Measurements from ENCODE around the gene ING3. TPM values are rescaled to one million over a fixed set of nuclear protein-coding genes. Genes with fewer than 3 reads are reported as not detected.

The ING3 gene
- polyA plus RNA-seq, 3 donors, result 22.3 to 26.9 (median 25.9) TPM

- Histone ChIP-seq H3K79me2 (ENCODE audit: insufficient read depth, low read length) (no peaks in the 10 kb centered on the region), H4K20me1 (ENCODE audit: insufficient read depth, low read length) (no peaks in the 10 kb centered on the region), H3K36me3 (replicated peaks in 1 of 2; ENCODE audit: control insufficient read depth in 1 of 2, insufficient read depth in 2 of 2, low read length in 2 of 2) (no peaks in the 10 kb centered on the region), H2AFZ (ENCODE audit: insufficient read depth, low read depth, low read length, poor library complexity, severe bottlenecking) (no peak overlapping the region), H3K4me1 (ENCODE audit: control insufficient read depth in 1 of 2, insufficient read depth in 2 of 2, low read length in 2 of 2) (peaks cover 46 to 84% of the 10 kb centered on the region in 2 donors), H3K27me3 (ENCODE audit: control insufficient read depth in 2 of 2, insufficient read depth in 2 of 2, low read length in 2 of 2) (no peaks in the 10 kb centered on the region), H3K4me2 (replicated peaks; ENCODE audit: extremely low read depth, low read length, poor library complexity, severe bottlenecking) (peak overlapping the region; percentile 87), H3K27ac (ENCODE audit: low read depth in 1 of 2, low read length in 2 of 2) (peak overlapping the region in 1 of 2 donors; percentile 13), H3K9ac (ENCODE audit: insufficient read depth, low read length, poor library complexity, severe bottlenecking) (no peak overlapping the region), H3K9me3 (replicated peaks in 1 of 2; ENCODE audit: control insufficient read depth in 1 of 2, insufficient read depth in 1 of 2, low read length in 2 of 2) (no peaks in the 10 kb centered on the region), H3K4me3 (replicated peaks in 1 of 3; ENCODE audit: low read depth in 2 of 3, low read length in 3 of 3) (peak overlapping the region in 1 of 3 experiments; percentile 83)
- WGBS (ENCODE audit: insufficient coverage), result no CpG with 5 or more reads among the region's 2 CpGs
- no peak overlapping the region for H3K27ac Mint-ChIP-seq
- peak overlapping the region in 1 of 2 donors; percentile 61 for H3K4me3 Mint-ChIP-seq
- no peak for TF ChIP-seq CTCF (IDR thresholded peaks at IDR 0.05)
- intact Hi-C loops (cut with micrococcal nuclease), result no loop called here
- H3K9me3 Mint-ChIP-seq, result peaks cover 0 to 4% (median 0%) of the 10 kb centered on the region in 7 donors
- peaks cover 0 to 2% of the 10 kb centered on the region in 2 donors for H3K36me3 Mint-ChIP-seq
- peaks cover 78% of the 10 kb centered on the region for H3K4me1 Mint-ChIP-seq
- DNase-seq, result no peak
- peaks cover 2 to 14% (median 5%) of the 10 kb centered on the region in 3 donors for H3K27me3 Mint-ChIP-seq (ENCODE audit: low read depth in 3 of 3)
Observed at GRCh38 chr7:120991581-120991980, 41.0 kb downstream of the ING3 start.

- Mint-ChIP-seq H3K36me3 (peaks cover 0 to 2% of the 10 kb centered on the region in 2 donors), H3K4me1 (peaks cover 87% of the 10 kb centered on the region), H3K4me3 (peak overlapping the region in 1 of 2 donors; percentile 36), H3K27ac (no peak overlapping the region), H3K9me3 (peaks cover 0 to 4% (median 0%) of the 10 kb centered on the region in 7 donors), H3K27me3 (ENCODE audit: low read depth in 3 of 3) (peaks cover 3 to 14% (median 5%) of the 10 kb centered on the region in 3 donors)
- Histone ChIP-seq H3K27me3 (ENCODE audit: control insufficient read depth in 2 of 2, insufficient read depth in 2 of 2, low read length in 2 of 2) (no peaks in the 10 kb centered on the region), H3K4me3 (replicated peaks in 1 of 3; ENCODE audit: low read depth in 2 of 3, low read length in 3 of 3) (peak overlapping the region in 1 of 3 experiments; percentile 83), H3K9me3 (replicated peaks in 1 of 2; ENCODE audit: control insufficient read depth in 1 of 2, insufficient read depth in 1 of 2, low read length in 2 of 2) (no peaks in the 10 kb centered on the region), H2AFZ (ENCODE audit: insufficient read depth, low read depth, low read length, poor library complexity, severe bottlenecking) (no peak overlapping the region), H3K27ac (ENCODE audit: low read depth in 1 of 2, low read length in 2 of 2) (no peak overlapping the region), H3K79me2 (ENCODE audit: insufficient read depth, low read length) (no peaks in the 10 kb centered on the region), H3K4me1 (ENCODE audit: control insufficient read depth in 1 of 2, insufficient read depth in 2 of 2, low read length in 2 of 2) (peaks cover 55 to 93% of the 10 kb centered on the region in 2 donors), H4K20me1 (ENCODE audit: insufficient read depth, low read length) (no peaks in the 10 kb centered on the region), H3K36me3 (replicated peaks in 1 of 2; ENCODE audit: control insufficient read depth in 1 of 2, insufficient read depth in 2 of 2, low read length in 2 of 2) (no peaks in the 10 kb centered on the region), H3K9ac (ENCODE audit: insufficient read depth, low read length, poor library complexity, severe bottlenecking) (no peak overlapping the region), H3K4me2 (replicated peaks; ENCODE audit: extremely low read depth, low read length, poor library complexity, severe bottlenecking) (no peak overlapping the region)
- intact Hi-C loops (cut with micrococcal nuclease), result no loop called here
- DNase-seq, result no peak
- TF ChIP-seq CTCF (IDR thresholded peaks at IDR 0.05), result no peak
Observed at GRCh38 chr7:120992272-120992964, 41.8 kb downstream of the ING3 start.
